ENCODE results near the gene TRIM28. TPM values are rescaled to one million over a fixed set of nuclear protein-coding genes. Genes with fewer than 3 reads are reported as not detected.

The TRIM28 gene
- total and polyA plus RNA-seq, 9 of the 15 experiments (the other 6 are each of a cell fraction or from before 2014, with no cell fraction given), result 12.1 to 797 (median 490) TPM

DNA sequence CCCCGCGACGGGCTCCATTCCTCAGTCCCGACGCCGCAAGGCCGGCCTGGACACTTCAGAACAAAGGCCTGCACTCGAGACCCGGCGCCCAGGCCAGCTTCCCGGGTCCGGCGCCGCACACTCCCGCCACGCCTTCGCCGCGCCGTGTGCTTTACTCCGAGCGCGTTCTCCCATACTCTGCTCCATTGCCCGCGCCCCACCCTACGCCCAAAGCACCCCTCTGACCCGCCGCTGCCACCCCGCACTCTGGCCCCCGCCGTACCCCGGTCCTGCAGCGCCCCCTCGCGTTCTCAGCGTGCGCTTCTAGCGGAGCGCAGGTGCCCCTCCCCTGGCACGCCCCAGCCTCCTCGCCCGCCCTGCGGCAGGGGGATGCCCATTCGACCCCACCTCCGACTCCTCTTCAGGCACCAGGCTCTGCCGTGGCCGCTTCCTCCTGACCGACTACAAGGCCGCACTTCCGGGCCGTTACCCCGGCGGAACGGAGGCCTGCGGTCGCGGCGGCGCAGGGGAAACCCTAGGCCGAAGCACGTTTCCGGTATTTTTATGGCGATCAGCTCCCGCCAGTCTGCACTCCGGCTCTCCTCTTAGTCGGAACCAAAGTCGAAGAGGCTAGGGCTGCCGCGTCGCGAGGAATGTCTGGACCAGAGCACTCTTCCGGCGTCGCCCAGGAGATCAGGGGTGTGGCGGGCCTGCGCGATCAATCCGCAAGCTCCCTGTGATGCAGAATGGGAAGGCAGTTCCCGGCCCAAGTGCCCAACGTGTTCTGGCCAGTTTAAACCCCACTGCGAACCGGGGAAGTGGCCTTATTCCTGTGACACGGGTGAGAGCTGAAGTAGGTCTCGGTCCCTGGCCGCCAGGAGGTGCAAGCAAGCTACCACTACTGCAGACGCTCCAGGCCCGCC lies 24.3 kb upstream of the TRIM28 start, which contains the start of gene ZBTB45 (continued):
- TF ChIP-seq, protein P1, sequence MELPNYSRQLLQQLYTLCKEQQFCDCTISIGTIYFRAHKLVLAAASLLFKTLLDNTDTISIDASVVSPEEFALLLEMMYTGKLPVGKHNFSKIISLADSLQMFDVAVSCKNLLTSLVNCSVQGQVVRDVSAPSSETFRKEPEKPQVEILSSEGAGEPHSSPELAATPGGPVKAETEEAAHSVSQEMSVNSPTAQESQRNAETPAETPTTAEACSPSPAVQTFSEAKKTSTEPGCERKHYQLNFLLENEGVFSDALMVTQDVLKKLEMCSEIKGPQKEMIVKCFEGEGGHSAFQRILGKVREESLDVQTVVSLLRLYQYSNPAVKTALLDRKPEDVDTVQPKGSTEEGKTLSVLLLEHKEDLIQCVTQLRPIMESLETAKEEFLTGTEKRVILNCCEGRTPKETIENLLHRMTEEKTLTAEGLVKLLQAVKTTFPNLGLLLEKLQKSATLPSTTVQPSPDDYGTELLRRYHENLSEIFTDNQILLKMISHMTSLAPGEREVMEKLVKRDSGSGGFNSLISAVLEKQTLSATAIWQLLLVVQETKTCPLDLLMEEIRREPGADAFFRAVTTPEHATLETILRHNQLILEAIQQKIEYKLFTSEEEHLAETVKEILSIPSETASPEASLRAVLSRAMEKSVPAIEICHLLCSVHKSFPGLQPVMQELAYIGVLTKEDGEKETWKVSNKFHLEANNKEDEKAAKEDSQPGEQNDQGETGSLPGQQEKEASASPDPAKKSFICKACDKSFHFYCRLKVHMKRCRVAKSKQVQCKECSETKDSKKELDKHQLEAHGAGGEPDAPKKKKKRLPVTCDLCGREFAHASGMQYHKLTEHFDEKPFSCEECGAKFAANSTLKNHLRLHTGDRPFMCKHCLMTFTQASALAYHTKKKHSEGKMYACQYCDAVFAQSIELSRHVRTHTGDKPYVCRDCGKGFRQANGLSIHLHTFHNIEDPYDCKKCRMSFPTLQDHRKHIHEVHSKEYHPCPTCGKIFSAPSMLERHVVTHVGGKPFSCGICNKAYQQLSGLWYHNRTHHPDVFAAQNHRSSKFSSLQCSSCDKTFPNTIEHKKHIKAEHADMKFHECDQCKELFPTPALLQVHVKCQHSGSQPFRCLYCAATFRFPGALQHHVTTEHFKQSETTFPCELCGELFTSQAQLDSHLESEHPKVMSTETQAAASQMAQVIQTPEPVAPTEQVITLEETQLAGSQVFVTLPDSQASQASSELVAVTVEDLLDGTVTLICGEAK (IDR thresholded peaks at IDR 0.05), result peak; percentile 100
- TF ChIP-seq, protein P1 (CRISPR knock-in tag; IDR thresholded peaks at IDR 0.05), result peak; percentile 56; the same call in 1 of the 2 replicates
- TF ChIP-seq CREB1 (IDR thresholded peaks at IDR 0.05), result peak; percentile 73
- peak; percentile 87 for TF ChIP-seq CREB1 (CRISPR knock-in tag; IDR thresholded peaks at IDR 0.05)
- peak; percentile 84 for TF ChIP-seq SUPT5H (IDR thresholded peaks at IDR 0.05)
- TF ChIP-seq SNRNP70 (optimal IDR thresholded peaks at IDR 0.05; ENCODE audit: low read depth, low read length), result no peak
- no peak for TF ChIP-seq RBM34 (IDR thresholded peaks at IDR 0.05; ENCODE audit: borderline replicate concordance, insufficient read depth, low read length)
- peak; percentile 96 for TF ChIP-seq RREB1 (CRISPR knock-in tag; IDR thresholded peaks at IDR 0.05)
- peak; percentile 87 for TF ChIP-seq KDM5B (IDR thresholded peaks at IDR 0.05; ENCODE audit: insufficient replicate concordance, low read depth, low read length)
- peak; percentile 88 for TF ChIP-seq MAX (CRISPR knock-in tag; IDR thresholded peaks at IDR 0.05)

All from K562 (cell line).